ENCODE measurements around the gene ITPR1. TPM values are rescaled to one million over a fixed set of nuclear protein-coding genes. Genes with fewer than 3 reads are reported as not detected.

The ITPR1 gene
- total and polyA plus RNA-seq, 4 donors, result 3.7 to 39.4 (median 8.2) TPM

GRCh38 chr3:4509983-4510755 is 17.0 kb downstream of the ITPR1 start:
- Histone ChIP-seq H3K36me3 (ENCODE audit: control insufficient read depth in 4 of 4, insufficient read depth in 3 of 4, low read depth in 1 of 4, low read length in 3 of 4) (no peaks in the 10 kb centered on the region), H3K27ac (ENCODE audit: low read depth in 1 of 2, low read length in 2 of 2) (no peak overlapping the region), H3K4me3 (ENCODE audit: low read depth in 1 of 3, low read length in 3 of 3) (no peak overlapping the region), H3K9me3 (ENCODE audit: control insufficient read depth in 4 of 4, low read length in 3 of 4) (no peaks in the 10 kb centered on the region), H3K9ac (ENCODE audit: low read depth in 1 of 2, low read length in 2 of 2) (no peak overlapping the region), H3K27me3 (ENCODE audit: control insufficient read depth in 4 of 4, insufficient read depth in 4 of 4, low read length in 3 of 4) (no peaks in the 10 kb centered on the region), H3K4me1 (ENCODE audit: control insufficient read depth in 4 of 4, insufficient read depth in 4 of 4, low read length in 3 of 4) (peaks cover under 1 to 19% (median 8%) of the 10 kb centered on the region in 4 donors)
- TF ChIP-seq, protein P1, sequence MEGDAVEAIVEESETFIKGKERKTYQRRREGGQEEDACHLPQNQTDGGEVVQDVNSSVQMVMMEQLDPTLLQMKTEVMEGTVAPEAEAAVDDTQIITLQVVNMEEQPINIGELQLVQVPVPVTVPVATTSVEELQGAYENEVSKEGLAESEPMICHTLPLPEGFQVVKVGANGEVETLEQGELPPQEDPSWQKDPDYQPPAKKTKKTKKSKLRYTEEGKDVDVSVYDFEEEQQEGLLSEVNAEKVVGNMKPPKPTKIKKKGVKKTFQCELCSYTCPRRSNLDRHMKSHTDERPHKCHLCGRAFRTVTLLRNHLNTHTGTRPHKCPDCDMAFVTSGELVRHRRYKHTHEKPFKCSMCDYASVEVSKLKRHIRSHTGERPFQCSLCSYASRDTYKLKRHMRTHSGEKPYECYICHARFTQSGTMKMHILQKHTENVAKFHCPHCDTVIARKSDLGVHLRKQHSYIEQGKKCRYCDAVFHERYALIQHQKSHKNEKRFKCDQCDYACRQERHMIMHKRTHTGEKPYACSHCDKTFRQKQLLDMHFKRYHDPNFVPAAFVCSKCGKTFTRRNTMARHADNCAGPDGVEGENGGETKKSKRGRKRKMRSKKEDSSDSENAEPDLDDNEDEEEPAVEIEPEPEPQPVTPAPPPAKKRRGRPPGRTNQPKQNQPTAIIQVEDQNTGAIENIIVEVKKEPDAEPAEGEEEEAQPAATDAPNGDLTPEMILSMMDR (IDR thresholded peaks at IDR 0.05; ENCODE audit: low read depth, low read length, missing input control), result no peak
- TF ChIP-seq RAD21 (IDR thresholded peaks at IDR 0.05), result no peak
- TF ChIP-seq HNF4G (IDR thresholded peaks at IDR 0.05), result no peak
- TF ChIP-seq FOXA1 (IDR thresholded peaks at IDR 0.05), result no peak
- TF ChIP-seq RXRA (IDR thresholded peaks at IDR 0.05), result no peak
- no peak for TF ChIP-seq SP1 (IDR thresholded peaks at IDR 0.05)
- no peak for TF ChIP-seq REST (IDR thresholded peaks at IDR 0.05)
- TF ChIP-seq MAX (IDR thresholded peaks at IDR 0.05), result no peak
- no peak for TF ChIP-seq GABPA (IDR thresholded peaks at IDR 0.05 in 1 of 2, conservative IDR thresholded peaks at IDR 0.05 in 1 of 2)
- no peak for TF ChIP-seq JUND (IDR thresholded peaks at IDR 0.05)
- TF ChIP-seq EGR1 (IDR thresholded peaks at IDR 0.05; ENCODE audit: low read depth in 2 of 2), result no peak
- TF ChIP-seq, protein P2, sequence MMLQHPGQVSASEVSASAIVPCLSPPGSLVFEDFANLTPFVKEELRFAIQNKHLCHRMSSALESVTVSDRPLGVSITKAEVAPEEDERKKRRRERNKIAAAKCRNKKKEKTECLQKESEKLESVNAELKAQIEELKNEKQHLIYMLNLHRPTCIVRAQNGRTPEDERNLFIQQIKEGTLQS (IDR thresholded peaks at IDR 0.05), result no peak
- no peak for TF ChIP-seq TAF1 (conservative IDR thresholded peaks at IDR 0.05)
- TF ChIP-seq, protein P3, sequence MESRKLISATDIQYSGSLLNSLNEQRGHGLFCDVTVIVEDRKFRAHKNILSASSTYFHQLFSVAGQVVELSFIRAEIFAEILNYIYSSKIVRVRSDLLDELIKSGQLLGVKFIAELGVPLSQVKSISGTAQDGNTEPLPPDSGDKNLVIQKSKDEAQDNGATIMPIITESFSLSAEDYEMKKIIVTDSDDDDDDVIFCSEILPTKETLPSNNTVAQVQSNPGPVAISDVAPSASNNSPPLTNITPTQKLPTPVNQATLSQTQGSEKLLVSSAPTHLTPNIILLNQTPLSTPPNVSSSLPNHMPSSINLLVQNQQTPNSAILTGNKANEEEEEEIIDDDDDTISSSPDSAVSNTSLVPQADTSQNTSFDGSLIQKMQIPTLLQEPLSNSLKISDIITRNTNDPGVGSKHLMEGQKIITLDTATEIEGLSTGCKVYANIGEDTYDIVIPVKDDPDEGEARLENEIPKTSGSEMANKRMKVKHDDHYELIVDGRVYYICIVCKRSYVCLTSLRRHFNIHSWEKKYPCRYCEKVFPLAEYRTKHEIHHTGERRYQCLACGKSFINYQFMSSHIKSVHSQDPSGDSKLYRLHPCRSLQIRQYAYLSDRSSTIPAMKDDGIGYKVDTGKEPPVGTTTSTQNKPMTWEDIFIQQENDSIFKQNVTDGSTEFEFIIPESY (IDR thresholded peaks at IDR 0.05), result no peak
- TF ChIP-seq HNF4A (conservative IDR thresholded peaks at IDR 0.05), result no peak
- TF ChIP-seq NR2F2 (IDR thresholded peaks at IDR 0.05), result no peak
- TF ChIP-seq YY1 (IDR thresholded peaks at IDR 0.05), result no peak
- no peak for DNase-seq (ENCODE audit: low spot score)
- WGBS, result 95% methylated on average over 5 of the region's 5 CpGs
